Activated T-helper 2 cell treated with anti-CD3 and anti-CD28 coated beads, Interferon-gamma antibody, Interleukin-2, Interleukin-4, amounts not matched to agents 10 μg/mL and 5 μg/mL and 100 μg/mL, durations not matched to agents 14 hours and 24 hours and 36 hours (primary cell): Measurements from ENCODE around the gene LIN28B. TPM values are rescaled to one million over a fixed set of nuclear protein-coding genes. Genes with fewer than 3 reads are reported as not detected.
A peak's percentile ranks its signal among the peaks of the same experiment; 100 is the strongest.
"Not testable (repeated sequence)": the region's sequence is repeated elsewhere in the genome, so short reads cannot be mapped to it uniquely, and the experiment has no call there.

ENCODE experiments used
- DNase-seq: peaks from one replicate; pipeline ENCODE4 v3.0.0; 2021; ENCODE audit warnings: low spot score
- H3K27ac Mint-ChIP-seq: one replicate; pipeline ENCODE4 v1.8.0; 2021; ENCODE audit warnings: mixed read lengths
- H3K27me3 Mint-ChIP-seq: one replicate; pipeline ENCODE4 v1.8.0; 2021; ENCODE audit warnings: low read depth, mixed read lengths
- H3K36me3 Mint-ChIP-seq: one replicate; pipeline ENCODE4 v1.8.0; 2021; ENCODE audit warnings: low read depth, mixed read lengths
- H3K4me1 Mint-ChIP-seq: one replicate; pipeline ENCODE4 v1.8.0; 2021; ENCODE audit warnings: low read depth, mixed read lengths
- H3K4me3 Mint-ChIP-seq: one replicate; pipeline ENCODE4 v1.8.0; 2021; ENCODE audit warnings: low read depth, mild to moderate bottlenecking, moderate library complexity, mixed read lengths
- H3K9me3 Mint-ChIP-seq: one replicate; pipeline ENCODE4 v1.8.0; 2021; ENCODE audit warnings: mixed read lengths
- intact Hi-C: fragments of 100-400 bp; cut with micrococcal nuclease; formaldehyde crosslinking; loops from one replicate; pipeline ENCODE4 v1.15.1; 2023
- total RNA-seq: library from RNA; stranded (reverse); gene quantifications from 2 replicates; pipeline ENCODE4 v1.2.3, GENCODE V29; 2022

Gene LIN28B
- total RNA-seq, 1 donor from 2014 or later = 0.05 TPM

DNA sequence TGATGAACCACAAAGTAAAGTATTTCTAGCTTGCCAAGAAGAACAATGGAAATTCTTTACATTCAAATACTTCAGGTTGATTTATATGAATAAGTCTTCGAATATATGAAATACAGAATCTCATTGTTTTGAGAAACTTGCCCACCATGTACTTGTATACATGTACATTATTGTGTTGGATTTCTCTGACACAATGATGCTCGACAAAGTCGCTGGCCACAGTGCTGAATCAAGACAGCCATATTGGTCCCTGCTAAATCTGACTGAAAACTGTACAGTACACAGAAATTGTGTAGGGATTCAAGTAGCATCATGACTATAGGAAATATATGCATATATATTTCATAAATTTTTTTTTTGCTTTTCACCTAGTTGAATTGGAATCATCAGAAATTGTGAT is 13.1 kb upstream of the LIN28B start:
- no peak overlapping the region for H3K27ac Mint-ChIP-seq
- intact Hi-C loops = loop anchor here (5.0 kb wide), 2 partner anchors 134 to 151 kb away; no protein-coding TSS in a partner anchor
- peaks cover 3% of the 10 kb centered on the region for H3K4me1 Mint-ChIP-seq
- no peak overlapping the region for H3K4me3 Mint-ChIP-seq
- H3K36me3 Mint-ChIP-seq = peaks cover 9% of the 10 kb centered on the region
- no peak for DNase-seq
- no peaks in the 10 kb centered on the region for H3K9me3 Mint-ChIP-seq
- H3K27me3 Mint-ChIP-seq = peaks cover 34% of the 10 kb centered on the region

DNA sequence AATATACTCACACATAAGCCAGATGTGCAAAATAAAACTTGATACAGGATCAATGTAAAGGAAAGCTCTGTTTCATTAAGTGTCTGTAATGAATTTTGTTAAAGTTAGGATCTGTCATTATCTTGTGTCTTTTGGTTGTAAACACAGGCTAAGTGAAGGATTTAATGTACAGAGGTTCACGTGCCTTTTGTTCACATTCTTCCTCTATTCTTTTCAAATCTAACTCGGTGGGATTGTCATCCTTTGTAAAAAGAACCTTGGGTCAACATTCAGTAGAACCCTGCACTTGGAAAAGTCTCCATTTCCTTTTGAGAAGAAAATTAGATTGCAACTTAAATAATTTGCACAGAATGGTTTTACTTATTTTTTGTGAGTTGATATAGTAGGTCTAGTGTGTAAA is 7.7 kb upstream of the LIN28B start:
- Mint-ChIP-seq H3K4me1 (no peaks in the 10 kb centered on the region), H3K27ac (no peak overlapping the region), H3K36me3 (no peaks in the 10 kb centered on the region), H3K27me3 (peaks cover 39% of the 10 kb centered on the region), H3K4me3 (no peak overlapping the region), H3K9me3 (no peaks in the 10 kb centered on the region)
- intact Hi-C loops = no loop called here
- no peak for DNase-seq

DNA sequence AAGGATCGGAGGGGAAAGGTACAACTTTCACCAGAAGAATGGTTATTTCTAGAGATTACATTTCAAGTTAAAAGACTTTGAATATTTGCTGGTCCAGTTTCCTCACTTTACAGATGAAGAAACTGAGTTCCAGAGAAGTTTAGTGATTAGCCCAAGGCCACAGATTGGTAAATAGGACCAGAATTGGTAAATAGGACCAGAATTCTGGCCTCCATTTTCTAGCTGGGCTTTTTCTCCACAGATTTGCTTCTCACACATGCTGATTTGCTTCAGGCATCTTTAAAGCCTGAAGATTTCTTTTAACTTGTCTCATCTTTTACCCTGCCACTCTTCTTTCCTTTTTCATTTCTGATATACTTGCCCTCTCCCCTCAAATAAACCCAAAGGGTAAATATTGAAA is 5.2 kb upstream of the LIN28B start:
- H3K4me3 Mint-ChIP-seq = no peak overlapping the region
- peaks cover 3% of the 10 kb centered on the region for H3K4me1 Mint-ChIP-seq
- no peak for DNase-seq
- intact Hi-C loops = no loop called here
- no peaks in the 10 kb centered on the region for H3K9me3 Mint-ChIP-seq
- no peaks in the 10 kb centered on the region for H3K36me3 Mint-ChIP-seq
- H3K27me3 Mint-ChIP-seq = peaks cover 57% of the 10 kb centered on the region
- no peak overlapping the region for H3K27ac Mint-ChIP-seq

DNA sequence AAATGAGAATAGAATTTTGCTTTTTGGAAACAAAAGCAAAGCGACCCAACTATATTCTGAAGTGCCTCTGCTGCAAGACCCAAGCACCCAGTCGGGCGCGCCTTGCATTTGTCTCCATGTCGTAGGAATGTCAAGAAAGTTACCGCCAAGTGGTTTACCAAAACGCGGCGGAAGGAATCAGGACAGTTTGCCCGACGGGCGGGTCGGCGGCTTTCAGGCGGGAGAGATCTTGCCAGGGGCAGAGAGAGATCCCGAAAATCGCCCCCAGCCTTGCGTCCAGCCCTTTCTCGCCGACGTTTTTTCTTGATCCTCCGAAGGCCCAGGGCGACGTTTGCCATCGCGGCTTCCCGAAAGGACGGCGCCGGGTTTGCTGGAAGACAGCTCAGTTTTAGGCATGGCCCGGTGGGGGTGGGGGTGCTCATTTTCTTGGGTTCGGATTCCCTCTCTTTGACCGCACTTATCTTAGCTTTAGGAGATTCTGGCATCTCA is 4.0 kb upstream of the LIN28B start:
- intact Hi-C loops = no loop called here
- Mint-ChIP-seq H3K4me3 (no peak overlapping the region), H3K27me3 (peaks cover 68% of the 10 kb centered on the region), H3K27ac (no peak overlapping the region), H3K36me3 (no peaks in the 10 kb centered on the region), H3K9me3 (no peaks in the 10 kb centered on the region), H3K4me1 (peaks cover 12% of the 10 kb centered on the region)
- DNase-seq = no peak

DNA sequence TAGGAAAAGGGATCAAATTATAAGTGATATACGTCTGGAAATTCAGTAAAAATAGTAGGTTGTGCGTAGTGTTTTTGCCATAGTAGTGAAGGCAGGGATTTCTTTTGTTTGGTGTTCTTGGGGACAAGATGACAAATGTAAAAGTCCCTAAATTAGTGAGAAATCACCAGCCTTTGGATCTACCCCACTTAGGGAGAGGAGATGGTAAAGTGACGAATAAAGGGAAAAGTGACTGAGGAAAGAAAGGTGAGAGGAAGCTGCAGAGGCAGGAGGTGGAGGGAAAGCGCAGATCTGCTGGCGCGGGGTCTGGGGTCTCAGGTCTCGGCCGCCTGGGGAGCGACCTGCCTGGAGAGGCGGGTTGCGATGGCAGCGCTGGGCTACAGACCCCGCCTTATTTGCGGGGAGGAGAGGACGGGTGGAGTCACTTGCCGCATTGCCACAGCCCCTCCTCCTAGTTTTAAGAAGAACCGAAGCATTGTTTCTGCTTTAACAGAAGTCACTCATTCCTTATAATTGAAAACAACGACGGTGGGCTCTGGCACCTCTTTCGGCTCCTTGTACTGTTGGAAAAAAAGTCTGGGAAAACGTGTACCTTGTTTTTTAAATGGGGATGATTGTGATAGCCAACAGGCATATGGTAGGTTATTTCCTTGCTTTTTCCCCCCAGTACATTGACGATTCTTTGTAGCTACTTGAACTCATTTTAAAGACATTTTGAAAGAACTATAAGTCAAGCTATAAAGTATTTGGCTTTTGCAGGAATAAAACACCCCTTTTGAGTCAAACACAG is 3.3 kb upstream of the LIN28B start:
- peaks cover 15% of the 10 kb centered on the region for H3K4me1 Mint-ChIP-seq
- DNase-seq, intact Hi-C loops, H3K4me3 Mint-ChIP-seq, H3K9me3 Mint-ChIP-seq, H3K27ac Mint-ChIP-seq, H3K36me3 Mint-ChIP-seq: not testable (repeated sequence)
- peaks cover 74% of the 10 kb centered on the region for H3K27me3 Mint-ChIP-seq

DNA sequence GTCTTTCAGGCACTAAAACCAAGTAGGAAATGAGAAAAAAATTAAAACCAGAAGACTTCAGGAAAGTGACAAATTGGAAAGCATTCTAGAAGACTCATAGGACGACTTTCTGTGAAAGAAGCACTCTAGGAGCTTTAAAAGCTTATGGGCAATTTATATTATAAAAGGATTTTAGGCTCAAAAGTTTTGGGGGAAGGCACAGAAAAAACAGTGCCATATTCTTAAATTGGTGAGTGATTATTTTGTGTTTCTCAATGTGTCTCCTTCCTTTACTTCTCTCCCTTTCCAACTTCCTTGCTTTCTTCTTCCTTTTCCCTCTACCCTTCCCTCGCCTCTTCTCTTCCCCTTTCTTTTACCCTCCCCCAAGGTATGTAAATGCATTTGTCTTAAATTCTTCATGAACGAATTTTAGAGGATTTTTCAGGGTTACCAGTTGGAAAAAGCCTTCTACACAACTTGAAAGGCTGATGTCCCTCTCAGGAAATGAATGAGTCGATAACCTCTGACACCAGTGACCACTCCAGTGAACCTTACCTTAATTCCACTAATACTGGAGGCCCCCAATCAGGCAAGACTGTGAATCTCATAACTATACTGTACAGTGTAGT is 2.6 kb upstream of the LIN28B start:
- no peaks in the 10 kb centered on the region for H3K9me3 Mint-ChIP-seq
- H3K27ac Mint-ChIP-seq = no peak overlapping the region
- peaks cover 18% of the 10 kb centered on the region for H3K4me1 Mint-ChIP-seq
- intact Hi-C loops = no loop called here
- H3K27me3 Mint-ChIP-seq = peaks cover 76% of the 10 kb centered on the region
- H3K4me3 Mint-ChIP-seq = no peak overlapping the region
- no peak for DNase-seq
- no peaks in the 10 kb centered on the region for H3K36me3 Mint-ChIP-seq

DNA sequence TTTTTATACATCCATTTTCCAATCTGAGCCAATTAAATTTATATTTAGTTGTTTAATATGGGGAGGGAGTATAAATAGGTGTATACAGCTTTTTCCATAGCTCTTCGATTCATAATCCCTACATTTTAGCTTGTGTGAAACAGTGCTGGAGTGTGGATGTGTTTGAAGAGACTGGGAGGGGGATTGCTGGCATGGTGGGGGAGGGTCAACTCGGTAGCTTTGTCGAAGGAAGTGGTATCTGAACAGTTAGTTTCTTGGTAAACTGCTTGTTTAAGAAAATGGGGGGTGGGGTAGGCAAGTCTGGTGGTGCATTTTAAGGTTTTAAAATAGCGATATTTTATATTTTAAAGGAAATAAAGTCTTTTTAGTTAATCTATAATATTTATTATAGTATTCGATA is 1.4 kb upstream of the LIN28B start:
- Mint-ChIP-seq H3K27me3 (peaks cover 79% of the 10 kb centered on the region), H3K9me3 (no peaks in the 10 kb centered on the region), H3K36me3 (no peaks in the 10 kb centered on the region), H3K4me1 (peaks cover 18% of the 10 kb centered on the region), H3K27ac (no peak overlapping the region), H3K4me3 (no peak overlapping the region)
- intact Hi-C loops = loop anchor here (5.0 kb wide), 2 partner anchors 168 to 182 kb away; a partner anchor contains a TSS
- DNase-seq = no peak

DNA sequence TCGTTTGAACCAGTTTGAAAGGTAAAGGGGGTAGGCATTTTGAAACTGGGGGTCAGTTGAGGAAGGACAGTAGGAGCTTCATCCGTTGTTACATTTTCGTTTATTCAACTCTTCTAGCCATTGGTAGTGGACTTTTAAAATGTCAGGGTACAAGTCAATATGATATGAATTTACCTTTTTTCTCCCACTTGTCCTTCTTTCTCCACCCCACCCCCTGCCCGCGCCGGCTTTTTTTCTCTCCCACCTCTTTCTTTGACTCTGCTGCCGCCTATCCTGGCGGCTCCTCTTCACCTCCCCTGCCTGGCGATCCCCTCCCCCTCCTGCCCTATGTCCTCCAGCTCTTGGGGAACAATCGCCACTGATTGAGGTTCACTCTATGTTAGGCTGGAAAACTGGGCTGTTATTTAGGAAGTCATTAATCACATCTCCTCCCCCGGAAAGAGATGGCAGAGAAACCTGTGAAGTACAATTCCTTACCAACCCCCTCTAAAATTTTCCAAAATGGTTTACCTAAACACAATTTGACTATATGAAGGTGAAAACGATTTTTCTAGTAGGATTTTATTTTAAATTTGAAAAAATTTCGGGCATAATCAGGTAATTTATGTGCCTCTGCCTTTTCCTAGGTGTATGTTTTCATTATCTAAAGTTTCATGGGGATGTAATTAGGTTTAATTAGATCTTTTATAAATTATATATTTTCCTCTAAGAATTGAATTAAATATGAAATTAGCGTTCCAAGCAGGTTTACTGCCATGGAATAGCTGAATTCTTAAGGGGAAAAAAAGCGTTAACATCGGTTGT is 778 bp upstream of the LIN28B start:
- Mint-ChIP-seq H3K27me3 (peaks cover 77% of the 10 kb centered on the region), H3K4me3 (no peak overlapping the region), H3K27ac (no peak overlapping the region), H3K36me3 (no peaks in the 10 kb centered on the region), H3K4me1 (peaks cover 18% of the 10 kb centered on the region), H3K9me3 (no peaks in the 10 kb centered on the region)
- no peak for DNase-seq
- intact Hi-C loops = loop anchor here (2.0 to 5.0 kb wide), 3 partner anchors 17 to 181 kb away; a partner anchor contains a TSS

DNA sequence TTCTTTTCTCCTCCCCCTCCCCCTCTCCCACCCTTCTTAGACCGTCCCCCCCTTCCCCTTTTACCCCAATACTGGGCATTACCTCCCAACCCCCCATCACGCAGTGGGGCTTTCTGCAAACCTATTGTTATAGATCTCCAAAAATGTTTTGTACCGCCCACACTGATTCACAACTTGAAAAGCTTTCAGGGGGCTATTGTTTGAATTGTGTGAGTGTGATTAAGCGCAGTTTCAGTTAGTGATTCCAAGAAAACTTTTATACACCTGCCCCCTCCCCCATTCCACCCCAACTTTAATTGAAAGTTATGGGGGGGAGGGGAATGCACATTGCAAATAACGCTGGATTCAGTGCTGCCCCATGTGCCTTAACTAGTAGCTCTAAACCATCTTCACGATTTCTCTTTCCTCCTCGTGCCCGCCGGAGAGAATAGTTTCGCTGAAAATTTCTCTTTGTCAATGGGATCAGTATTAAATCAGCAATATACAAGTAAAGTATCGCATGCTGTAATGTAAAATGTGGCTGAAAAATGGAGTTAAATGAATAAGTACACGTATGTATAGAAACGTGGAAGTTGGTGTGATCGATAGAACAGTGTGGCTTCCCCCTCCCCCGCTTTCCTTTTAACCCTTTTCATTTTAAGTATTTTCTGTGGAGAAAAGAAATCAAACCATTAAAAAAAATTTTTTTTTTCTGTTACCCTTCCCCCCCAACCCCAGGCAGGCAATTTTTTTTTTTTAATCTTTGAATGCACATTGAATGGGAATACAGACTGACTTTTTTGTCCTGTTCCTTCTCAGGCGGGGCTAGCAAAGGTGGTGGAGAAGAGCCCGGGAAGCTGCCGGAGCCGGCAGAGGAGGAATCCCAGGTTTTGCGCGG is 632 bp downstream of the LIN28B start:
- peaks cover 18% of the 10 kb centered on the region for H3K4me1 Mint-ChIP-seq
- no peak for DNase-seq
- intact Hi-C loops = loop anchor here (2.0 to 5.0 kb wide), 3 partner anchors 19 to 180 kb away; a partner anchor contains a TSS
- no peaks in the 10 kb centered on the region for H3K9me3 Mint-ChIP-seq
- H3K27ac Mint-ChIP-seq = no peak overlapping the region
- H3K27me3 Mint-ChIP-seq = peaks cover 67% of the 10 kb centered on the region
- no peaks in the 10 kb centered on the region for H3K36me3 Mint-ChIP-seq
- H3K4me3 Mint-ChIP-seq = peak overlapping the region; percentile 35

DNA sequence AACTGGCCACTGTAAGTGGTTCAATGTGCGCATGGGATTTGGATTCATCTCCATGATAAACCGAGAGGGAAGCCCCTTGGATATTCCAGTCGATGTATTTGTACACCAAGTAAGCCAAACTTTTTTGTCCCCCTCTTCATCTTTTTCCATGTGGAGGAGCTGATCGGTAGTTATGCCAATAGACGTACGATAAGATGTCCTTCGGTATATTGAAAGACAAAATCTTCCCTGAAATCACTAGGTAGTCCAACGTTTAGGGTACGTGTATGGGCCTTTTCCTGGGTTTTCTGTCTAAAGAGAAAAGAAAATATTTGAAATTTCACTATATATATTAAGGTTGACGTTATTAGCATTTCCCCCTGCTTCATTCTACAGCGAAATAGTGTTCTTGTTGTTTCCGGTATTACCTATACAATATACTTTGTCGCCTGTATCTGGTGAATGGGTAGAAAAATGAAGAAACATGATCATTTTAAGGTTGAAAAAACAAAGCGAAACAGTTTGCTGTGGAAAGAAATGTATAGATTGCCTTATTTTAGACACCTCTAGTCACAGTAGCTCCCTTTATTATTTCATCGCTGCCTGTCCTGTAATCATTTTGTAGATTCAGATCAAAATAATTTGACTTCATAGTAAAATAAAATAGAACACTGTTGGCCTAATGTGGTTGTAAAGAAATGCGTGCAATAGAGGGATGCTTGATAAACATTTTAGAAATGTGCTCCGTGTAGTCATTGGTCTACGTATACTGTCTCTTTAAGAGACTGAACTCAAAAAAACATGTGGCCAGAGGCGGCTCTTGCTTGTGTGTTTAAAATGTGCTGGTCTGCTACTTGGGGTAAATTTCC is 1.5 kb downstream of the LIN28B start:
- Mint-ChIP-seq H3K27ac (no peak overlapping the region), H3K36me3 (no peaks in the 10 kb centered on the region), H3K4me3 (peak overlapping the region; percentile 51), H3K9me3 (no peaks in the 10 kb centered on the region), H3K27me3 (peaks cover 59% of the 10 kb centered on the region), H3K4me1 (peaks cover 18% of the 10 kb centered on the region)
- intact Hi-C loops = loop anchor here (5.0 kb wide), 2 partner anchors 171 to 179 kb away; a partner anchor contains a TSS
- no peak for DNase-seq

DNA sequence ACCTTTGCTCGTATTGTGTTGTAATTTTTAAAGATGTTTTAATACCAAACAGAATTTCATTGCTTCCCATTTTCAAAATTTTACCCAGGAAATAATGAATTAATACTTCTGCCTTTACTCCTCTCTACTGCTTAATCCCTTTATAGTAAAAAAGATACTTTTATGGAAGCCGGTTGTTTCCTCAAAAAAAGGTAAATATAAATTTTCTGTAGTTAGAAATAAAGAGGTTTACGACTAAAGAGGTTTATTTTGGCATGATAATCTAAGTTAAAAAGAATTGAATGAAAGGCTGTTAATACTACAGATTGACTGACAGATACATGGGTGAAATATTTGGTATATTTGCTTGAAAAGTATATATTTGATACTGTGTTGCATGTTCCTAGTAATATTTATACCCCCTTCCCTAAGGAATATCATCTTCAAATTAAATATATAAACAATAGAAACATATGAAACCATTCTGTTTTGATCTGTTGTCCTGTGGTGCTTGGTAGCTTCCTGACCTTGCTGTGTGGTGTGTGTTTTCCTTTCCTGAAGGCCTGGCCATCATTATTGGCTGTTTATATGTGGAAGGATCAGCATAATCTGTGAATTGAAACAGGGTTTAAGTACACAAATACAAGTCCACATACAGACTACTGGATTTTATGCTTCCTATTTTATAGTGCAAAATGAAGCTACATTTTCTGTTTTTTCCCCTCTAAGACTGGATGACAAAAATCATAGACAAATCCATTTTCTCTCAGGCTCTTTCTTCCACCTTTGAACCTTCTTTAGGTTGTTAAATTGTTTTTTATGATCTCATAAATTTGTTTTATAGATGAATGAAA is 2.3 kb downstream of the LIN28B start:
- H3K4me3 Mint-ChIP-seq = no peak overlapping the region
- H3K9me3 Mint-ChIP-seq = no peaks in the 10 kb centered on the region

More for the DNA sequence above, 2.3 kb downstream of the LIN28B start:
- DNase-seq = no peak
- no peak overlapping the region for H3K27ac Mint-ChIP-seq
- peaks cover 53% of the 10 kb centered on the region for H3K27me3 Mint-ChIP-seq
- H3K36me3 Mint-ChIP-seq = no peaks in the 10 kb centered on the region
- intact Hi-C loops = loop anchor here (5.0 kb wide), 2 partner anchors 172 to 178 kb away; a partner anchor contains a TSS
- H3K4me1 Mint-ChIP-seq = peaks cover 18% of the 10 kb centered on the region
